GM12873 (cell line): ENCODE measurements around the gene PTPRG.

Source experiments
- TF ChIP-seq, protein P1 (sequence below): IDR thresholded peaks from 2 replicates; pipeline ENCODE4 v1.5.1; 2012; ENCODE audit warnings: low read depth, mild to moderate bottlenecking, moderate library complexity, low read length, control low read depth; ENCODE audit not compliant: insufficient read depth; ENCODE audit errors: missing control alignments

Gene PTPRG

DNA sequence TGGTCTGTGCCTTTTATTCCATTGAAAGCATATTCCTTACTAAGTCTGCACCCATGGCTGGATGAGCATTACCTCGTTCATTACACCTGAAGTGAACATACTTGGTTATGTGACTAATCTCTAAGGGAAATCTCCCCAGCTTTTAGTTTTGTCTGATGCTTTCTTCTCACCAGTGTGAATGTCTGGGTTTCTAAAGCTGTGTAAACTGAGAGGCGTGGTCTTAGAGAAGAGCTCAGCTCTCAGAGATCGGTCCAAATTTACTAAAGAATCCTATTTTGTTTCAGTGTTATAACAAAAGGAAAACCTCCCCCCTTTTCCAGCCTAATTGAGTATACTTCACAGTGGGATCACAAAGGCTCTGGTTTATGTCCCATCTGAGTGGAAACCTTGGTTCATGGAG lies 352.3 kb downstream of the PTPRG start:
- TF ChIP-seq, protein P1, sequence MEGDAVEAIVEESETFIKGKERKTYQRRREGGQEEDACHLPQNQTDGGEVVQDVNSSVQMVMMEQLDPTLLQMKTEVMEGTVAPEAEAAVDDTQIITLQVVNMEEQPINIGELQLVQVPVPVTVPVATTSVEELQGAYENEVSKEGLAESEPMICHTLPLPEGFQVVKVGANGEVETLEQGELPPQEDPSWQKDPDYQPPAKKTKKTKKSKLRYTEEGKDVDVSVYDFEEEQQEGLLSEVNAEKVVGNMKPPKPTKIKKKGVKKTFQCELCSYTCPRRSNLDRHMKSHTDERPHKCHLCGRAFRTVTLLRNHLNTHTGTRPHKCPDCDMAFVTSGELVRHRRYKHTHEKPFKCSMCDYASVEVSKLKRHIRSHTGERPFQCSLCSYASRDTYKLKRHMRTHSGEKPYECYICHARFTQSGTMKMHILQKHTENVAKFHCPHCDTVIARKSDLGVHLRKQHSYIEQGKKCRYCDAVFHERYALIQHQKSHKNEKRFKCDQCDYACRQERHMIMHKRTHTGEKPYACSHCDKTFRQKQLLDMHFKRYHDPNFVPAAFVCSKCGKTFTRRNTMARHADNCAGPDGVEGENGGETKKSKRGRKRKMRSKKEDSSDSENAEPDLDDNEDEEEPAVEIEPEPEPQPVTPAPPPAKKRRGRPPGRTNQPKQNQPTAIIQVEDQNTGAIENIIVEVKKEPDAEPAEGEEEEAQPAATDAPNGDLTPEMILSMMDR: no peak

DNA sequence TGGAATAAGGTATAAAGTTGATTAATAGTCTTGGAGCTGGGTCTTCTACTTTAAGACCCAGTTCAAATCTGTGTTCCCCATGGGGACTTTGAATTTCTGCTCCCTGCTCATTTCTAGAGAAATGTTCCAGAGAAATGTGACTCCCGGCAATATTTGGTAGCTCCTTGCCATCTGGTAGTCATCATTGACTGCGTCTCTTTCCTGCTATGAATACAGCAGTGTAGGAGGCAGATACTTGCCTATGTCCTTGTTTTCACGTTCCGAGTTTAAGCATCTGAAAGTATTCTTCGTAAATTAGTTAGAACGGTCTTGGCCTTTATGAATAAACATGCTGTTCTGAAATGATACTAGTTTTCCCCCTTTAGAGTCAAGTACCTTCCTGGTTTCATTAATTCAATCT lies 352.9 kb downstream of the PTPRG start:
- TF ChIP-seq, protein P1: no peak

DNA sequence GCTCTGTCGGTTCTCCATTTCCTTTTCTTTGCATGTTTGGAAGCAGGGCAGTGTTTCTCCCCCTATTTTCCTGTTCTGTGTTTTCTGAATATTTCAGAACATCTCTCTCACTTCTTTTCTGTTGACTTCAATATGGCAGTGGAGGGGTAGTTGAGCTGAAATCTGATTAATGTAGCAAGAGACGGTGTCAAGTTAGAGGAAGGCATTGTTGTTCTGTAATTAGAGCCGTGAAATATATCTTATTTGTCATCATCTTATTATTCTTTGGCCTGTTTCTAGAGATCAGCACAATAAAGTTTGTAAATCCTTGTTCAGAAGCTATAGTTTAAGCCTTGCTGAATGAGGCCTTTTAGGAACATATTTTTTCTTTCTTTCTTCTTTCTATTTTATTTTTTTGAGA lies 353.9 kb downstream of the PTPRG start:
- TF ChIP-seq, protein P1: no peak

DNA sequence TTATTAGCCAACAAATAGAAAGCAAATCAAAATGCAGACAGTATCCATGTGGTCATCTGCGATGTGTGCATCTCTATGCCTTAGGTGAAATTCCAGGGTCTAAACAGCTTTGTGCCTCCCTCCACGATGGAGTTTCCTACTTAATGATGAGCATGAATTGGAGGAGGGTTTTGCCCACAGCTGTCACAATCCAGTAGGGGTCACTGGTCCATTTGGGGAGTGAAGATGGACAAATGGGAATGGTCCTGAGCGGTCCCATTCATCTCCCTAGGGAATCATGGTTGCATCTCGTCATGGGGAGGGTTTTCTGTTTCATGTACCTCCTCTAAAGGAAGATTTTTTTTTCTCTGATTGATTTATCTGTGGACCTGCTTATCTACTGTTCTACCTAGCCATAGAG lies 358.0 kb downstream of the PTPRG start:
- TF ChIP-seq, protein P1: no peak

DNA sequence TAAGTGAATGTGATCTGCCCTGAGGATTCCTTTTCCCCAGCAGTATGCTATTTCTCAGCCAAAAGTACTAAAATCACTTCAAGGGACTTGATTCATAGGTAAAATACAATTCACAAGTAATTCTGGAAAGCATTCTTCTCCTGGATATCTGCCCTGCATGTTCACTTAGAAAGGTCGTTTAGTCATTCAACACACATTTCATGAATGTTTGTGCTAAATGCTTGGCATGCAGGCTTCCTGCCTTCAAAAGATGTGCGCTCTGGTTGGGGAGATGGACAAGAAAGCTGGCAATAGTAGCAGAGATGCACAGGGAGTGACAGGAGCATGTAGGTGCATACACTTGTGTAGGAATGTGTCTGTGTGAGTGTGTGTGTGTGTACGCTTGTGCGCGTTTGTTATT lies 360.7 kb downstream of the PTPRG start:
- TF ChIP-seq, protein P1: no peak

DNA sequence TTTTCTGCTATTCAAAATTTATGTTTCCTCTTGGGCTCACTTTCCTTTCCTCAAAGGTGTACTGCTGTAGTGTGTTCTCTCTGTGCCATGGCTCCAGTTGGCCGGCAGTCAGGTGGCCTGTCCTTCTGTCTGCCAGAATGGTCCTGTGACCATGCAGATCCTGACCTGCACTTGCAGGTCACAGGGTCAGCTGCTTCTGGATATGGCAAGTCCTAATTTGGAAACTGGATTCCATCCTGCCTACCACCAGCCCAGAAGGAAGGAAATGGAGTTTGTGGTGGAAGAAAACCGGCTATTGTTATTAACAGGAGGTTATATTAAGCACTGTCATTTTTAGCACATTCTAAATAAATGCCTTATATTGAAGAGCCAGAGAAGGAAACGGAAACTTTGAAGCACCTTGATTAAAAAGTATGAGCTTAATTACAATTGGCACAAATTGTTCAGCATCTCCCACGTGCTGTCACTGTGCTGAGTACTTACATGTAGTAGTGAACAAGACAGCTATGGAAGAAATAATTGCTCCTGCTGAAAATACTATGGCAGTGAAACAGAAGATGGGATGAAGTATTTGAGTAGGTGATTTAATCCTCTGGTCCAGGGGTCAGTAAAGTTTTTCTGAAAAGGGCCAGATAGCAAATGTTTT lies 362.8 kb downstream of the PTPRG start:
- TF ChIP-seq, protein P1: no peak

DNA sequence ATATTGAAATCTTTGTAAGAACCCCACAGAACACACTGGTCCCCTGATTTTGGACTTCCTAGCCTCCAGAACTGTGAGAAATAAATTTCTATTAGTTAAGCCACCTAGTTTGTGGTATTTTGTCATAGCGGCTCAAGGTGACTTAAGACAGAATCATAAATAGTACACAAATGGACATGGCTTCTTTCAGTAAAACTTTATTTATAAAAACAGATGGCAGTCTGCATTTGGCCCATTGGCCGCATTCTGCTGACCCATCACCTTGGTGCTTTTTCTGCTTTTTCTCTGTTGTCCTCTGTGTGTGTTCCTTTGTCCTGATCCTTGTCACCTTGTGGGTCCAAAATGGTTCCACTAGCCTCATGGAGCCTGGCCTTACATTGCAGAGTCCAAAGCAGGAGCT lies 363.6 kb downstream of the PTPRG start:
- TF ChIP-seq, protein P1: no peak

DNA sequence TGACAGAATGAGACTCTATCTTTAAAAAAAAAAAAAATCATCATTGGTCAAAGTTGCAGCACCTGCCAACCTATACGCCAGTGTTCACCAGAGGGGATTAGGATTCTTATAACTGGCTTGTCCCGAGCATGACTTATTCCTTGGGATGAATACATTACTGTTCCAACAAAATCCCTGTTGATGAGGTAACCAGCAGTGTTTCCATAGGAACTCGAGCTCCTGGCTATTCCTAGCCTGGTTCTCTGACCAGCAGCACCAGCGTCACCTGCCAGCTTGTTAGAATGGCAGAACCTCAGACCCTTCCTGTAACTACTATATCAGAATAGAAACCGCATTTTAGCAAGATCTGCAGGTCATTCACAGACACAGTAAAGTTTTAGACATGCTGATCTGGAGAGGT lies 364.4 kb downstream of the PTPRG start:
- TF ChIP-seq, protein P1: no peak
